GM12865 (cell line): ENCODE data around the gene THTPA.
"Not testable (repeated sequence)": the region's sequence is repeated elsewhere in the genome, so short reads cannot be mapped to it uniquely, and the experiment has no call there.

ENCODE experiments used
- DNase-seq: peaks from one replicate; pipeline ENCODE4 v3.0.0; 2010; ENCODE audit warnings: low read depth
- H3K4me3 ChIP-seq: 2 replicates; pipeline ENCODE4 v1.5.1; 2011; ENCODE audit warnings: mild to moderate bottlenecking, low read depth, low read length, control low read depth
- CTCF ChIP-seq: IDR thresholded peaks from 2 replicates; pipeline ENCODE4 v1.5.1; 2011; ENCODE audit warnings: low read length, control low read depth, low read depth, inconsistent platforms; ENCODE audit not compliant: insufficient read depth; ENCODE audit errors: missing control alignments

THTPA gene

GRCh38 chr14:23590198-23590597 lies 34.1 kb downstream of the THTPA start:
- DNase-seq: no peak
- no peak overlapping the region for H3K4me3 ChIP-seq
- TF ChIP-seq CTCF: no peak

GRCh38 chr14:23594191-23594590 lies 38.1 kb downstream of the THTPA start:
- H3K4me3 ChIP-seq, DNase-seq: not testable (repeated sequence)

GRCh38 chr14:23600322-23600707 lies 44.2 kb downstream of the THTPA start:
- no peak for TF ChIP-seq CTCF
- DNase-seq: no peak
- no peak overlapping the region for H3K4me3 ChIP-seq

GRCh38 chr14:23600806-23601205 lies 44.7 kb downstream of the THTPA start:
- no peak for TF ChIP-seq CTCF
- DNase-seq: no peak
- H3K4me3 ChIP-seq: no peak overlapping the region

GRCh38 chr14:23601424-23601823 lies 45.4 kb downstream of the THTPA start:
- DNase-seq: no peak
- no peak overlapping the region for H3K4me3 ChIP-seq
- TF ChIP-seq CTCF: no peak

- DNase-seq: peak; percentile 79
- no peak for TF ChIP-seq CTCF
- H3K4me3 ChIP-seq: no peak overlapping the region
Measured at GRCh38 chr14:23601845-23602180, 45.7 kb downstream of the THTPA start.

GRCh38 chr14:23602181-23603095 lies 46.4 kb downstream of the THTPA start:
- peak; percentile 46 for DNase-seq
- TF ChIP-seq CTCF: no peak
- no peak overlapping the region for H3K4me3 ChIP-seq
